HL-60/S4 treated with retinoic acid at 250 ng/mL for 4 days and 3 days (cell line): ENCODE data around the gene DLG2.

Experiments used
- in situ Hi-C: fragments of 300-500 bp; cut with MboI; formaldehyde crosslinking; loops from 2 replicates; pipeline ENCODE4 v1.7.0; 2022; ENCODE audit warnings: low sequenced_read_pairs

DLG2 gene

DNA sequence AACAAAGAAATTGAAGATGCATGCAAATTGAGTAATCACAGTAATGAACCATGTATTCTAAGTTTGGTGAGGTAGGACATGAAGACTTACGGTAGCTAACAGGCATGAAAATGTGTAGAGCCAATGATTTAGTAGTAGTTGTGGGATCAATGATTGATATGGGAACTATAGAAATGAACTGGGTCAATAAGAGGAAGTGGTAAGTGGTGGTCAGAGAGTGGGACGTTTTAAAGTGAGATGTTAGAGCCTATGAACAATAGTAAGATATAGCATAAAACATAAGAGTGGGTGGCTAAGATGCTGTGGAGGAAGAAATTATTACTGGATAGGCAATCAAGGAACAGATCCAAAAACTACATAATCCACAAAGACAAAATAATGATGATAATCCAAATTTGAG is 45.0 kb downstream of the DLG2 start:
- in situ Hi-C loops: loop anchor here (25.0 kb wide), 1 partner anchor 1230 kb away; the partner anchor contains the start of gene PRSS23

DNA sequence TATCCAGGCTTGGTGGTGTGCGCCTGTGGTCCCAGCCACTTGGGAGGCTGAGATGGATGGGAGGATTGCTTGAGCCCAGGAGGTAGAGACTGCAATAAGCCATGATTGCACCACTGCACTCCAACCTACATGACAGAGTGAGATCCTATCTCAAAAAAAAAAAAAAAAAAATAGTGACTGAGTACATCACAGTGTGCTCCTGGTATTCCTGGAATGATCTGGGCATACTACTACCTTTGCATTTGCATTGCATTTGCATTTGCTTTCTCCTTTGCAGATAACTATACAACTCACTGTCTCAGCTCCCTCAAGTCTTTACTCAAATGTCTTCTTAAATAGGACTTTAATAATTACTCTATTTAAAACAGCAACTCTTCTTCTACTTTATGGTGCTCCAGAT is 51.8 kb downstream of the DLG2 start:
- in situ Hi-C loops: loop anchor here (25.0 kb wide), 1 partner anchor 1237 kb away; the partner anchor contains the start of gene PRSS23

DNA sequence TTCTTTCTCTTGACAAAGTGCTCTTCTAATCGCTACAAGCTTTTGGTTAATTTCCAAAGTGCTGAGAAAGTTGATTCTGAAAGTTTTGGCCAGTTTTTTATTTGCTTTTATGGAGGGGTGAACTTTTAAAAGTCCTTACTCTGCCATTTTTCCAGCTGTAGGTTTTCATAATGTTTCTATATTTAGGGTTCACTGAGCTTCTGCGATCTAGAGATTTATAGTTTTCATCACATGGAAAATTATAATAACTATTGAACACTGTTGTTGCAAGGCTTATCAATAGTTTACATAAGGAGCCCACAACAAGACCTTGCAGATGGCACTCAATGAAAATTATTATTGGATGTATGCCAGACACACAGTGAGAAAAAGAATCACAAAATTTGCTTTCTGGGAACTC is 55.1 kb downstream of the DLG2 start:
- in situ Hi-C loops: no loop called here

DNA sequence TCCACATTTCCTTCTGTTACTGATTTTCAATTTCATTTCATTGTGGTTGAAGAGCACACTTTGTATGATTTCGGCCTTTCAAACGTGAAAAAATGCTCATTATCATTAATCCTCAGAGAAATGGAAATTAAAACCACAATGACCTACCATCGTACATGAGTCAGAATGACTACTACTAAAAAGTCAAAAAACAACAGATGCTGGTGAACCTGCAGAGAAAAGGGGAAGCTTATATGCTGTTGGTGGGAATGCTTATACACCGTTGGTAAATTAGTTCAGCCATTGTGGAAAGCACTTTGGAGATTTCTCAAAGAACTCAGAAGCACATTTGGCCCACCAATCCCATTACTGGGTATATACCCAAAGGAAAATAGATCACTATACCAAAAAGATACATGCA is 57.6 kb downstream of the DLG2 start:
- in situ Hi-C loops: no loop called here

DNA sequence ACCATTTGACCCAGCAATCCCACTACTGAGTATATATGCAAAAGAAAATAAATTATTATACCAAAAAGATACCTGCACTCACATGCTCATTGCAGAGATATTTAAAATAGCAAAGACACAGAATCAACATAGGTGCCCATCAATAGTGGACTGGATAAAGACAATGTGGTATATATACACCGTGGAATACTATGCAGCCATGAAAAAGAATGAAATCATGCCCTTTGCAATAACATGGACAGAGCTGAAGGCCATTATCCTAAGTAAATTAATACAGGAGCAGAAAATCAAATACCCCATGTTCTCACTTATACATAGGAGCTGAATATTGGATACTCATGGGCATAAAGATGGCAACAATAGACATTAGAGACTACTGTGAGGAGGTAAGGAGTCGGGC is 68.7 kb downstream of the DLG2 start:
- in situ Hi-C loops: no loop called here

- in situ Hi-C loops: no loop called here
Observed at GRCh38 chr11:85551881-85552280, 75.3 kb downstream of the DLG2 start.

DNA sequence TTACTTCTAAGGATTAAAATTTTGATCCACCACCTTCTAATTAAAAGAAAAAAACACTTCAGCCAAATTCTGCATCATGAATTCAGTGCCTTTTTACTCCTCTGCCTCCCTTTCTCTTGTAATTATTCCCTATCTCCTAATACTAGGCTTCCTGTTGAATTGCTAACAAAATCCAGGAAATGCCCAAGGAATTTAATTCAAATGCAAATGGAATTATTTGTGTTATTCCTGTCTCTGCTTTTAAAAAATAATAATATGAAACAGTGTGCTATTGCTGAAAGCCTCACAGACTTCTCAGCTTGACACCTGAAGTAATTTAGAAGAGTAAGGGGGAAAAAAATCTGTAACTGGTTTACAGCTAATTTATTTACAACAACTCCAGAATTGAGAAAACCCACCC is 85.5 kb downstream of the DLG2 start:
- in situ Hi-C loops: no loop called here

DNA sequence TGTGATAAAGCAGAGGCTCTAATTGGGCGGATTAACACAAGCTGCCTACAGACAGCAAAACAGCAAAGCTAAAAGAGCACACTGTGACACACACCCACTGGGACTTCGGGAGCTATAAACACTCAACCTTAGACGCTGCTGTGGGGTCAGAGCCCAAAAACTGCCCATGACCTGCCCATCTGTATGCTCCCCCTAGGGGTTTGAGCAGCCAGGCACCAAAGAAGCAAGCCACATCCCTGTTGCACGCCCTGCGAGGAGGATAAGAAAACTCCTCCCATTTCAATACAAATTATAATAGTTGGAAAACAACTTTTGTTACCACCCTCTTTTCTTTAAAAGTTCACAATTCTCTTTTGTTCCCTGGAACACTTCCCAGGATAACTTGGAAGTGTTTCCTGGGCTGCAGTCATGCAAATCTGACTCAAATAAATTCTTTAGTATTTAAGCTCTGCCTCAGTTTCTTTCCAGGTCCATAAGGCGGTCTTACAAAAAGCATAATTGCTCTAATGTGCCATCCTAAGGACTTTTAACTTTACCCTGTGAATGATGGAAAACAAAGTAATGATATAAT is 86.4 kb downstream of the DLG2 start:
- in situ Hi-C loops: no loop called here

- in situ Hi-C loops: no loop called here
Observed at GRCh38 chr11:85540181-85540580, 87.0 kb downstream of the DLG2 start.

GRCh38 chr11:85539740-85540139 is 87.4 kb downstream of the DLG2 start:
- in situ Hi-C loops: no loop called here

DNA sequence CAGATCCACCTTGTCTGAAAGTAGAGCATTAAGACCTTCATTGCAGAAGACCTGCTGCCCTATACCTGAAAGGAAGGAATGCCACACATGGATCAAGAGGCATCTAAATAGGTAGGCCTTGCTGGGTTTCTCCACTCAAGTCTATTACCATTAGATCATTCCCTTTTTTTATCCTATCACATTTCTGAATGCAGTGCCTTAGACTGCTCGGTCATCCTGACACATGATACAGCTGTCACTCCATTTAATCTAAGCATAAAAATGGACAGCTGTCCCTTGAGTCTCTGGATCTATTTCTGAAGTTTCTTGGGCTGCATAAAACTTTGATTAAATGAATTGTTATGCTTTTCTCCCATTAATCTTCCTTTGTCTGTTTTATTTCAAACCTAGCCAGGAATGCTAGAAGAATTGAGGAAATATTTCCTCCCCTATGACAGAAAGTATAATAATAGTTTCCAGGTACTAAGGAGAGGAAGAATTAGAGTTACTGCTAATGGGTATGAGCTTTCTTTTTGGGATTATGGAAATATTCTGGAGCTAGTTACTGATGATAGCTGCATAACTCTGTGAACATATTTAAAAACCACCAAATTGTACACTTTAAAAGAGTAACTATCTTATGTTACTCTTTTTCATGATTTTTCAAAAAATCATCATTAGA is 88.0 kb downstream of the DLG2 start:
- in situ Hi-C loops: no loop called here

GRCh38 chr11:85536438-85536837 is 90.7 kb downstream of the DLG2 start:
- in situ Hi-C loops: no loop called here

DNA sequence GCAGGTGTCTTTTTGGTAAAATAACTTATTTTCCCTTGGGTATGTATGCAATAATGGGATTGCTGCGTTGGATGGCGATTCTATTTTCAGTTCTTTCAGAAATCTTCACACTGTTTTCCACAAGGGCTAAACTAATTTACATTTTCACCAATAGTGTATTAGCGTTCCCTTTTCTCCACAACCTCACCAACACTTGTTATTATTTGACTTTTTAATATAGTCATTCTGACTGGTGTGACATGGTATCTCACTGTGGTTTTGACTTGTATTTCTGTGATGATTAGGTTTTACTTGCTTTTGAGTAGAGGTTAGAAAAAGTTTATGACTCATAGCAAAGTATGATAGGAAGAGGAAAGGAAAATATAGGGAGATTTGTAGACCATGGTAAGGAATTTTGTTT is 92.3 kb downstream of the DLG2 start:
- in situ Hi-C loops: no loop called here

DNA sequence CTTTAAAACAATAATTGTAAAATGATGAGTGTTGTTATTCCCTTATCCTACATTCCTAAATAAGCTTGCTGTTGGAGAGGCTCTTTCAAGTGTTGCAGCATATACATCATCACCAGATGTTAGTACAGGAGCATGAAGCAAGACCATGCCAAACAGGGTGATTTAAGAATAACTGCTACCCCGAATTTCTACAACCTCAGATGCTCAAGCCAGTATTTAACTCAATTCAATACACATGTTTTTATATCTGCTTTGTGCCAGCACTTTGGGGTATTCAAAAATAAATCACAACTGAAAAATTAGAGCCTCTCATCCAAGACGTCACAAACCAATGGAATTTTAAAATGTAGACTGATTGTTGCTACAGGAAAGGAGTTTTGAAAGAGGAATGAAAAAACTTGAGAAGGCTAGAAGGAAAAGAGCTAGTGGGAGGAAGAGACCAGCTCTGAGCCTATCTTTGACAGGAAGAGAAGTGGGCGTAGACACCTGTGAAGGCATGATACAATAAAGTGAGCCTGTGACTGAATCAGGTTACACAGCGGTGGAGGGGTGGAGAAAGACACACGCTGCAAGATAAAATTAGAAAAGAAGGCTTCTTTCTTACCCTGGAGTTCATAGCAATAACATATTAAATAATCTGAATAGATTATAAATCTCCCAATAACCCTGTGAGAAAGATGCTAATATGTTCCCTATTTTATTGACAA is 95.8 kb downstream of the DLG2 start:
- in situ Hi-C loops: no loop called here

DNA sequence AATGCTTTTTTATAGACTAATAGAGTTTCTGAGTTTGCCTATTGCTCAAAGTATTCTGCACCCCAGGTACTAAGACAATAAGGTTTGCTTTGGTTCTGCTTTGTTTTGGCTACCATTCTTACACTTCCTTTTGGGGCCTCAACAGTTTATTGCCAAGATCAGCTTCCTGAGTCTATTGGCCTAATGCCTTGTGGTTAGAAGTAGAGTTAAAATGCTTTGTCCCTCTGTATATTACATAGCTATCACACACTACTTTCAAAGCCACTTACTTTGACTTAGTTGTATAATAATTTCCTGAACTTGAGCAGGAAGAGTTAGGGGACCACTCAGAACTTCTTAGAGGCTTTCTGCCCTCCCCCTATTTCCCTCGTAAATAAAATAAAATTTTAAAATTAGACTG is 96.5 kb downstream of the DLG2 start:
- in situ Hi-C loops: no loop called here

GRCh38 chr11:85526564-85526963 is 100.6 kb downstream of the DLG2 start:
- in situ Hi-C loops: no loop called here

- in situ Hi-C loops: no loop called here
Observed at GRCh38 chr11:85525686-85526085, 101.5 kb downstream of the DLG2 start.

GRCh38 chr11:85517272-85517671 is 109.9 kb downstream of the DLG2 start:
- in situ Hi-C loops: no loop called here

DNA sequence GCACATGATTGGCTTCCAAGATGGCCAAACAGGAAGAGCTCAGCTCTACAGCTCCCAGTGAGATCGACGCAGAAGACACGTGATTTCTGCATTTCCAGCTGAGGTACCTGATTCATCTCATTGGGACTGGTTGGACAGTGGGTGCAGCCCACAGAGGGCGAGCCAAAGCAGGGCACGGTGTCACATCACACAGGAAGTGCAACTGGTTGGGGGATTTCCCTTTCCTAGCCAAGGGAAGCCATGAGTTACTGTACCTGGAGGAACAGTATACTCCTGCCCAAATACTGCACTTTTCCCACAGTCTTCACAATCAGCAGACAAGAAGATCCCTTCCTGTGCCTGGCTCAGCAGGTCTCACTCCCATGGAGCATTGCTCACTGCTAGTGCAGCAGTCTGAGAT is 131.2 kb downstream of the DLG2 start:
- in situ Hi-C loops: no loop called here

- in situ Hi-C loops: no loop called here
Observed at GRCh38 chr11:85494396-85494795, 132.7 kb downstream of the DLG2 start.

DNA sequence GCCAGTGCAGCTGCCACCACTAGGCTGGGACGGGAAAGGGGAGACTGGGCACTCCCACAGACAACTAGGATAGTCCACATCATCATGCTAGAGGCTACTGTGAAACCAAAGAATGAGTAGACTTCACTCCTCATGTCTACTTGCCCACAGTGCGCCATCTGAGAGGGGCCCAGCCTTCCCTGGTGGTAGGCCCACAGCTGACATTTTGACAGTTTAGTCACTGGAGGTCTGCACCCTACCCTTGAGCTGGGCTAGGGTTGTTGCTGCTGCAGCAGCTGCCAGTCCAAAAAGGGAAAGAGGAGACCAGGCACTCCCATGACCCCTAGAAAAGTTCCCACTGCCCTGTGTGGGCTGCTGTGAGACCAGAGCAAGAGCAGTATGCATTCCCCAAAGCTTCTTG is 141.2 kb downstream of the DLG2 start:
- in situ Hi-C loops: no loop called here

- in situ Hi-C loops: no loop called here
Observed at GRCh38 chr11:85483861-85484260, 143.3 kb downstream of the DLG2 start.
